Cardiac muscle cell (in vitro differentiated cells and primary cell): ENCODE data around the gene LYRM4. TPM values are rescaled to one million over a fixed set of nuclear protein-coding genes. Genes with fewer than 3 reads are reported as not detected.
"Not testable (repeated sequence)": the region's sequence is repeated elsewhere in the genome, so short reads cannot be mapped to it uniquely, and the experiment has no call there.

Experiments
- DNase-seq, 2 donors: peaks; one replicate each; pipeline versions ENCODE4 v3.0.0 to v3.0.0-alpha.2; 2010 to 2017; ENCODE audit warnings: low read depth in 1 of 2, low spot score in 1 of 2
- H3K27ac ChIP-seq: fragments of 200-600 bp; sonication (generic); 2 replicates; pipeline ENCODE4 v1.5.1; 2016
- H3K27me3 ChIP-seq: fragments of 200-600 bp; sonication (generic); 2 replicates; pipeline ENCODE4 v1.6.0; 2016; ENCODE audit warnings: control low read depth
- H3K36me3 ChIP-seq: fragments of 200-600 bp; sonication (generic); 2 replicates; pipeline ENCODE4 v1.5.1; 2016; ENCODE audit warnings: control low read depth
- H3K4me1 ChIP-seq: fragments of 200-600 bp; sonication (generic); 2 replicates; pipeline ENCODE4 v1.8.1; 2017; ENCODE audit warnings: low read depth, mild to moderate bottlenecking, mixed run types
- H3K4me3 ChIP-seq: fragments of 200-600 bp; sonication (generic); 2 replicates; pipeline ENCODE4 v1.5.1; 2016; ENCODE audit warnings: mild to moderate bottlenecking
- H3K9me3 ChIP-seq: fragments of 200-600 bp; sonication (generic); 2 replicates; pipeline ENCODE4 v1.5.1; 2017; ENCODE audit warnings: low read depth, mild to moderate bottlenecking, control low read depth
- polyA plus RNA-seq: library from polyadenylated mRNA; unstranded; fragments of >200 nt; fragmentation: Nextera tagmentation; extraction: Ambion mirVana; gene quantifications from 2 replicates; pipeline ENCODE4 v1.2.1, GENCODE V29; 2016
- total RNA-seq: library from RNA; depleted of rRNA; stranded (reverse); fragments of >200 nt; gene quantifications from 2 replicates; pipeline ENCODE4 v1.2.3, GENCODE V29; 2016
- TF ChIP-seq, protein P1 (sequence below): IDR thresholded peaks from 2 replicates; pipeline ENCODE4 v1.5.1; 2012; ENCODE audit warnings: low read depth, mild to moderate bottlenecking, low read length

Gene LYRM4
- total and polyA plus RNA-seq, 2 experiments from 2014 or later: 24.2 to 38.3 TPM

DNA sequence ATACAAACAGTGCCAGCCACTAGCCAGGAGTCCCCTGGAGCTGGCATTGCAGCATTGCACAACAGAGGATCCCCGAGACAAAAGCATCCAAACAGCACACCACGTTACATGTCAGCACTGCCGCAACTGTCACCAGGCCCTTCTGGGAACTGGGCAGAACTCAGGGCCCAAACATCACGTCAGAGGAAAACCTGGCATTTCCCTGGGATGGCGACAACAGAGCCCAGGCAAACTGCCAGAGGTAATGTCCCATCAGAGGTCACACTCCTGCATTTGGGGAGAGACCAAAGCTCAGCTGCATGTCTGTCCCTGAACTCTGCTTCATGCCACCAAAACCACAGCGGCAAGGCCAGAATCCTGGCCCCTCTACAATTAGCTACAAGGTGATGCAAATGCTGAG is 139.3 kb downstream of the LYRM4 start:
- H3K27me3 ChIP-seq: no peaks in the 10 kb centered on the region
- H3K4me3 ChIP-seq: no peak overlapping the region
- peaks cover 8% of the 10 kb centered on the region for H3K4me1 ChIP-seq
- DNase-seq: no peak
- TF ChIP-seq, protein P1, sequence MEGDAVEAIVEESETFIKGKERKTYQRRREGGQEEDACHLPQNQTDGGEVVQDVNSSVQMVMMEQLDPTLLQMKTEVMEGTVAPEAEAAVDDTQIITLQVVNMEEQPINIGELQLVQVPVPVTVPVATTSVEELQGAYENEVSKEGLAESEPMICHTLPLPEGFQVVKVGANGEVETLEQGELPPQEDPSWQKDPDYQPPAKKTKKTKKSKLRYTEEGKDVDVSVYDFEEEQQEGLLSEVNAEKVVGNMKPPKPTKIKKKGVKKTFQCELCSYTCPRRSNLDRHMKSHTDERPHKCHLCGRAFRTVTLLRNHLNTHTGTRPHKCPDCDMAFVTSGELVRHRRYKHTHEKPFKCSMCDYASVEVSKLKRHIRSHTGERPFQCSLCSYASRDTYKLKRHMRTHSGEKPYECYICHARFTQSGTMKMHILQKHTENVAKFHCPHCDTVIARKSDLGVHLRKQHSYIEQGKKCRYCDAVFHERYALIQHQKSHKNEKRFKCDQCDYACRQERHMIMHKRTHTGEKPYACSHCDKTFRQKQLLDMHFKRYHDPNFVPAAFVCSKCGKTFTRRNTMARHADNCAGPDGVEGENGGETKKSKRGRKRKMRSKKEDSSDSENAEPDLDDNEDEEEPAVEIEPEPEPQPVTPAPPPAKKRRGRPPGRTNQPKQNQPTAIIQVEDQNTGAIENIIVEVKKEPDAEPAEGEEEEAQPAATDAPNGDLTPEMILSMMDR: no peak
- no peaks in the 10 kb centered on the region for H3K9me3 ChIP-seq
- no peak overlapping the region for H3K27ac ChIP-seq
- H3K36me3 ChIP-seq: no peaks in the 10 kb centered on the region

DNA sequence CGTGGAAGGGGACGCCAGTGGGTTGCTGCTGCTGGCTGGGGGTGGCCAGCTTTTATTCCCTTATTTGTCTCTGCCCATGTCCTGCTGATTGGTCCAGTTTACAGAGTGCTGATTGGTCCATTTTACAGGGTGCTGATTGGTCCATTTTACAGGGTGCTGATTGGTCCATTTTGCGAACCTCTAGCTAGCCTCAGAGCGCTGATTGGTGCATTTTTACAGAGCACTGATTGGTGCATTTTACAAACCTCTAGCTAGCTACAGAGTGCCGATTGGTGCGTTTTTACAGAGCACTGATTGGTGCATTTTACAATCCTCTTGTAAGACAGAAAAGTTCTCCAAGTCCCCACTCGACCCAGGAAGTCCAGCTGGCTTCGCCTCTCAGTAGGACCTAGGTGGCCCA is 140.2 kb downstream of the LYRM4 start:
- not testable (repeated sequence) for H3K27ac ChIP-seq, H3K9me3 ChIP-seq, DNase-seq, H3K4me3 ChIP-seq, H3K36me3 ChIP-seq, H3K4me1 ChIP-seq, H3K27me3 ChIP-seq

DNA sequence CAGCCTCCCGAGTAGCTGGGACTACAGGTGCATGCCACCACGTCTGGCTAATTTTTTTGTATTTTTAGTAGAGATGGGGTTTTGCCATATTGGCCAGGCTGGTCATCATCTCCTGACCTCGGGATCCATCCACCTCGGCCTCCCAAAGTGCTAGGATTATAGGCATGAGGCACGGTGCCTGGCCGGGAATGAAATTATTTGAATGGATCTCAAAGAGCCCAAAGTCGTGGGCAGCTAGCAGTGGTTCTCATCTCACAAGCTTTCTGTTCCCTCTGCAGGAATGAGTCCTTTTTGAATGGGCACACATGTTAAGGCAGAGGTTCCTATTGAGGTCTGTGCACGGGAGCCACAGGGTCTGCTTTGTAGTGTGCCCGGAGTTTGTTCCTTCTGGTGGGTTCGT is 140.7 kb downstream of the LYRM4 start:
- DNase-seq: no peak
- H3K4me3 ChIP-seq: no peak overlapping the region
- H3K27me3 ChIP-seq: no peaks in the 10 kb centered on the region
- TF ChIP-seq, protein P1: no peak
- H3K36me3 ChIP-seq: no peaks in the 10 kb centered on the region
- no peaks in the 10 kb centered on the region for H3K9me3 ChIP-seq
- H3K4me1 ChIP-seq: no peaks in the 10 kb centered on the region
- no peak overlapping the region for H3K27ac ChIP-seq

DNA sequence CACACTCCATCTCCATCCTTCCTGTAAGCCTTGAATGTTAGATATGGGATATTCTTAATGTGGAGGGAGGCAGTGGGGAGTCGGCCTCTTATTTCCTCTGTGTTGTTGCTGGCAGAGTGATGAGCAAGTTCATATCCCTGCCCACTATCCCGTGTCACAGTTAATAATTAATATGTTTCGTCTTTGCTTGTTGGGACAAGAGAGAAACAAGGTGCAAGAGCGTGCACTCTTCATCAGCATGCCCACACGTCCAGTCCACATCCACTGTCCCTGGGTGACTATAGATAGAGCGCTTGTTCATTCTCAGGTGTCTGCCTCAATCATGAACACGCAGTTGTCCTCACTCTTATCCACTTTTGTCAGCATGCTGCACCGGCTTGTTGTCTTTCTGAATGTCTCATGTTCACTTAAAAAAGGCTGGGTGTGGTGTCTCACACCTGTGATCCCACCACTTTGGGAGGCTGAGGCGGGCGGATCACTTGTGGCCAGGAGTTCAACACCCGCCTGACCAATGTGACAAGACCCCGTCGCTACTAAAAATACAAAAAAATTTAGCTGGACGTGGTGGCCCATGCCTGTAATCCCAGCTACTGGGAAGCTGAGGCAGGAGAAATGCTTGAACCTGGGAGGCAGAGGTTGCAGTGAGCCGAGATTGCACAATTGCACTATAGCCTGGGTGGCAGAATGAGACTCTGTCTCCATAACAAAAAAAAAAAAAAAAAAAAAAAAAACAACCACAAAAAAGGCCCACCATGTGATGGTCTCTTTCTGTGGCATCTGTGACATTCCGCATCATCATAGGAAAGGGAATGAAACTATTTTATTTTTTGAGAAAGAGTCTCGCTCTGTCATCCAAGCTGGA is 141.4 kb downstream of the LYRM4 start:
- Histone ChIP-seq H3K36me3 (no peaks in the 10 kb centered on the region), H3K27ac (no peak overlapping the region), H3K4me3 (no peak overlapping the region), H3K9me3 (no peaks in the 10 kb centered on the region), H3K4me1 (no peaks in the 10 kb centered on the region), H3K27me3 (no peaks in the 10 kb centered on the region)
- TF ChIP-seq, protein P1: no peak
- DNase-seq: no peak

DNA sequence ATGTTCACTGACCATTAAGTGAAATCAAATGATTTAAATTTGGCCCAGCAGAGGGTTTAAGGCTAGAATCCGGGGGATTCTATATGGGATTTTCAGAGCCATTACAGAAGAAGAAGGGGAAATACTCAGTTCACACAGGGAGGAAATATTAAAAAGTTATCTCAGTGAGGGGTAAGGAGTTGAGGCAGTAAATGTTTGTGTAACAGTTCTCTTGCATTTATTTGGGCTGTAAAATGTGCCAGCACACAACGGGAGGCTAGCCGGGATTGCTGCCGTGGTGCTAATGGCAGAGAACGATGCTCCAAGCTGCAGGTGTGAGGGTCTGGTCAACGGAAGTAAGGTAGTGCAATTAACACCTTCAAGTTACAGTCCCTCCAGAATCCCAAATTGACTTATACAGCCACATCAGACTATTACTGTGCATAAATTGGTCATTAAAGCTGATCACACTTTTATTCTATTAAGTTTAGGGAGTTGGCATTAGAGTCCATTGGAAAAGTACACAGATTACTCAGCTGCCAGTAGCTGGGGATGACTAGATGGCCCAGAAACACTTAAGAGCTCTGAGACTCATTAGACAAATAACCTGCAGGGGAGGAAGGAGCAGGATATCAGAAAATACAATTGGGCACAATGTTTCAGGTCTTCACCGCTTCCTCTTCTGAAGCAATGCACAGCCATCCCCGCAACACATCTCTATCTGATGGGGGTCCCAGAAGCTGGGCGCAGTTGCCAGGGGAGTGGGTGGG is 144.3 kb downstream of the LYRM4 start:
- no peak for DNase-seq
- H3K36me3 ChIP-seq: no peaks in the 10 kb centered on the region
- TF ChIP-seq, protein P1: no peak
- no peak overlapping the region for H3K4me3 ChIP-seq
- H3K27ac ChIP-seq: no peak overlapping the region
- no peaks in the 10 kb centered on the region for H3K27me3 ChIP-seq
- H3K4me1 ChIP-seq: no peaks in the 10 kb centered on the region
- no peaks in the 10 kb centered on the region for H3K9me3 ChIP-seq

DNA sequence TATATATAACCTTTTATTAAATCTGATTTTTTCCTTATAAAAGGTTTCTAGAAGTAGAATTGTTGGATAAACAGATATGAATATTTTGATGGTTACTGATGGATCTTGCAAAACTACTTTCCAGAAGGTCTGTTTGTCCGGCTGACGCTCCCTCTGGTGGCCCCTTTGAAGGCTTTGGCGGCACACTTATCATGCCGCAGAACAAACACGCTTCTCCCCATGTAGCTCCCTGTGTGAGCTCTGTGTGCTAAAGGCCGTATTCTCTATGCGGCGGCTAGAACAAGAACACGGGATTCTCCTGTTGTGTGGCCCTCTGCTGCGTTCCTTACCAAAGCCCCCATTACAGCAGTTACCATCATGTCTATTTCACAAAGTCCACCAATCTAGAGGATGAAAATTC is 145.6 kb downstream of the LYRM4 start:
- Histone ChIP-seq H3K27ac (no peak overlapping the region), H3K9me3 (no peaks in the 10 kb centered on the region), H3K4me1 (no peaks in the 10 kb centered on the region), H3K36me3 (no peaks in the 10 kb centered on the region), H3K4me3 (no peak overlapping the region), H3K27me3 (no peaks in the 10 kb centered on the region)
- TF ChIP-seq, protein P1: peak; percentile 32
- peak in 1 of 2 donors; percentile 21 for DNase-seq
